Colonic mucosa (tissue), 4 donors: Measurements from ENCODE around the gene HMGN3. TPM values are rescaled to one million over a fixed set of nuclear protein-coding genes. Genes with fewer than 3 reads are reported as not detected.
"Not testable (repeated sequence)": the region's sequence is repeated elsewhere in the genome, so short reads cannot be mapped to it uniquely, and the experiment has no call there.

Source experiments
- DNase-seq: peaks from one replicate; pipeline ENCODE4 v3.0.0-alpha.2; 2020
- H3K27ac ChIP-seq: fragments of 200-600 bp; one replicate; pipeline ENCODE4 v1.8.0; 2021
- H3K27me3 ChIP-seq: fragments of 200-600 bp; one replicate; pipeline ENCODE4 v1.8.0; 2021
- H3K36me3 ChIP-seq: fragments of 200-600 bp; one replicate; pipeline ENCODE4 v1.8.0; 2021
- H3K4me1 ChIP-seq: fragments of 200-600 bp; one replicate; pipeline ENCODE4 v1.8.0; 2021; ENCODE audit warnings: mild to moderate bottlenecking
- H3K4me3 ChIP-seq: fragments of 200-600 bp; one replicate; pipeline ENCODE4 v1.8.0; 2021
- H3K9ac ChIP-seq, 2 donors: one replicate each; pipeline ENCODE4 v1.7.0; 2013; ENCODE audit warnings: control low read depth in 2 of 2, low read depth in 2 of 2, low read length in 2 of 2
- H3K9me3 ChIP-seq: fragments of 200-600 bp; one replicate; pipeline ENCODE4 v1.8.0; 2021
- CTCF ChIP-seq: fragments of 200-600 bp; IDR thresholded peaks from one replicate; pipeline ENCODE4 v1.8.0; 2022; ENCODE audit warnings: antibody characterized with exemption, mild to moderate bottlenecking
- intact Hi-C: fragments of 100-400 bp; cut with DNase I; formaldehyde crosslinking; loops from one replicate; pipeline ENCODE4 v1.14.1; 2022
- total RNA-seq, 2 donors: library from RNA; stranded (reverse); fragmentation: NEBNext Ultra II Directional in 1 of 2; extraction: Animal tissue kit (Norgen Biotek cat#: 25700) in 1 of 2; gene quantifications; one replicate each; pipeline ENCODE4 v1.2.1, GENCODE V29; 2021
- donor health status: healthy.
- donor health status: DM: no; HTN: no; CAD: no.
- donor health status: DM: no; HTN: no; CAD: no.

The HMGN3 gene
- total RNA-seq, 2 donors from 2014 or later: 30.3 to 31.0 TPM

- Histone ChIP-seq H3K36me3 (no peaks in the 10 kb centered on the region), H3K4me1 (no peaks in the 10 kb centered on the region), H3K9ac (no peak overlapping the region), H3K27ac (no peak overlapping the region), H3K4me3 (no peak overlapping the region), H3K27me3 (no peaks in the 10 kb centered on the region), H3K9me3 (no peaks in the 10 kb centered on the region)
- intact Hi-C loops: no loop called here
- TF ChIP-seq CTCF: no peak
- no peak for DNase-seq
Measured at GRCh38 chr6:79266051-79266450, 31.6 kb upstream of the HMGN3 start.

- TF ChIP-seq CTCF: no peak
- intact Hi-C loops: no loop called here
- Histone ChIP-seq H3K9ac (no peak overlapping the region), H3K27ac (no peak overlapping the region), H3K9me3 (no peaks in the 10 kb centered on the region), H3K27me3 (no peaks in the 10 kb centered on the region), H3K4me3 (no peak overlapping the region), H3K4me1 (no peaks in the 10 kb centered on the region), H3K36me3 (no peaks in the 10 kb centered on the region)
- DNase-seq: no peak
Measured at GRCh38 chr6:79263359-79263758, 28.9 kb upstream of the HMGN3 start.

GRCh38 chr6:79261666-79262065 lies 27.2 kb upstream of the HMGN3 start:
- Histone ChIP-seq H3K4me3 (no peak overlapping the region), H3K36me3 (no peaks in the 10 kb centered on the region), H3K27ac (no peak overlapping the region), H3K4me1 (no peaks in the 10 kb centered on the region), H3K9me3 (no peaks in the 10 kb centered on the region), H3K27me3 (no peaks in the 10 kb centered on the region), H3K9ac (no peak overlapping the region)
- no peak for DNase-seq
- intact Hi-C loops: no loop called here
- no peak for TF ChIP-seq CTCF

GRCh38 chr6:79260772-79261171 lies 26.3 kb upstream of the HMGN3 start:
- Histone ChIP-seq H3K36me3 (no peaks in the 10 kb centered on the region), H3K9ac (no peak overlapping the region), H3K4me3 (no peak overlapping the region), H3K27ac (no peak overlapping the region), H3K4me1 (no peaks in the 10 kb centered on the region), H3K27me3 (no peaks in the 10 kb centered on the region), H3K9me3 (no peaks in the 10 kb centered on the region)
- no peak for TF ChIP-seq CTCF
- intact Hi-C loops: no loop called here
- DNase-seq: no peak

- intact Hi-C loops: no loop called here
- H3K9ac ChIP-seq: no peak overlapping the region
- H3K27me3 ChIP-seq: no peaks in the 10 kb centered on the region
- no peak overlapping the region for H3K4me3 ChIP-seq
- no peak for DNase-seq
- H3K27ac ChIP-seq: no peak overlapping the region
- no peaks in the 10 kb centered on the region for H3K9me3 ChIP-seq
- H3K4me1 ChIP-seq: no peaks in the 10 kb centered on the region
- no peaks in the 10 kb centered on the region for H3K36me3 ChIP-seq
- TF ChIP-seq CTCF: no peak
Measured at GRCh38 chr6:79257381-79258205, 23.1 kb upstream of the HMGN3 start.

GRCh38 chr6:79256770-79257169 lies 22.3 kb upstream of the HMGN3 start:
- H3K27me3 ChIP-seq, H3K36me3 ChIP-seq, H3K27ac ChIP-seq, H3K4me3 ChIP-seq, DNase-seq, H3K9ac ChIP-seq, H3K4me1 ChIP-seq, H3K9me3 ChIP-seq, intact Hi-C loops: not testable (repeated sequence)

- H3K4me3 ChIP-seq, H3K36me3 ChIP-seq, H3K27me3 ChIP-seq, intact Hi-C loops, H3K27ac ChIP-seq, H3K9me3 ChIP-seq, H3K4me1 ChIP-seq, DNase-seq, H3K9ac ChIP-seq: not testable (repeated sequence)
Measured at GRCh38 chr6:79255086-79255485, 20.6 kb upstream of the HMGN3 start.
